H9 (cell line): ENCODE results near the gene LPCAT2. TPM values are rescaled to one million over a fixed set of nuclear protein-coding genes. Genes with fewer than 3 reads are reported as not detected.

Source experiments
- DNase-seq: peaks from one replicate; pipeline ENCODE4 v3.0.0-alpha.2; 2017
- H2AFZ ChIP-seq: one replicate; pipeline ENCODE4 v1.6.1; 2013; ENCODE audit warnings: mild to moderate bottlenecking, low read length, control low read depth, moderate library complexity
- H2AK5ac ChIP-seq: 2 replicates; pipeline ENCODE4 v1.6.1; 2013; ENCODE audit warnings: low read length, control low read depth, mixed read lengths; ENCODE audit not compliant: insufficient read length
- H2BK120ac ChIP-seq: one replicate; pipeline ENCODE4 v1.6.1; 2013; ENCODE audit warnings: low read depth, mild to moderate bottlenecking, low read length, control low read depth, inconsistent platforms; ENCODE audit not compliant: poor library complexity, severe bottlenecking
- H2BK12ac ChIP-seq: 2 replicates; pipeline ENCODE4 v1.6.1; 2013; ENCODE audit warnings: low read length, control low read depth, mixed read lengths, low read depth; ENCODE audit not compliant: insufficient read length
- H2BK15ac ChIP-seq: 2 replicates; pipeline ENCODE4 v1.6.1; 2013; ENCODE audit warnings: low read depth, low read length, control low read depth
- H2BK20ac ChIP-seq: one replicate; pipeline ENCODE4 v1.6.1; 2013; ENCODE audit warnings: low read depth, mild to moderate bottlenecking, low read length, control low read depth, inconsistent platforms; ENCODE audit not compliant: poor library complexity, severe bottlenecking
- H2BK5ac ChIP-seq: 2 replicates; pipeline ENCODE4 v1.6.1; 2013; ENCODE audit warnings: low read length, control low read depth, mixed read lengths; ENCODE audit not compliant: insufficient read length
- H3K14ac ChIP-seq: 2 replicates; pipeline ENCODE4 v1.6.1; 2013; ENCODE audit warnings: low read length, control low read depth; ENCODE audit not compliant: insufficient read depth
- H3K18ac ChIP-seq: 2 replicates; pipeline ENCODE4 v1.6.1; 2013; ENCODE audit warnings: low read depth, mild to moderate bottlenecking, mixed read lengths, low read length, control low read depth; ENCODE audit not compliant: insufficient read length
- H3K23ac ChIP-seq: 2 replicates; pipeline ENCODE4 v1.6.1; 2013; ENCODE audit warnings: low read length, control low read depth, mixed read lengths, low read depth; ENCODE audit not compliant: insufficient read length
- H3K23me2 ChIP-seq: 2 replicates; pipeline ENCODE4 v1.6.1; 2013; ENCODE audit warnings: low read depth, mild to moderate bottlenecking, mixed read lengths, low read length, control low read depth; ENCODE audit not compliant: insufficient read length, poor library complexity, severe bottlenecking
- H3K27ac ChIP-seq: 2 replicates; pipeline ENCODE4 v1.5.1; 2013; ENCODE audit warnings: low read length, control low read depth, mixed read lengths, low read depth; ENCODE audit not compliant: insufficient read length
- H3K27me3 ChIP-seq: 2 replicates; pipeline ENCODE4 v1.6.1; 2013; ENCODE audit warnings: low read length, control low read depth, inconsistent platforms; ENCODE audit not compliant: insufficient read depth
- H3K4ac ChIP-seq: 2 replicates; pipeline ENCODE4 v1.6.1; 2013; ENCODE audit warnings: low read depth, mild to moderate bottlenecking, control low read depth, inconsistent platforms, low read length, moderate library complexity
- H3K4me1 ChIP-seq: 2 replicates; pipeline ENCODE4 v1.6.1; 2013; ENCODE audit warnings: low read length, control low read depth, inconsistent platforms; ENCODE audit not compliant: insufficient read depth
- H3K4me2 ChIP-seq: 2 replicates; pipeline ENCODE4 v1.6.1; 2013; ENCODE audit warnings: low read length, control low read depth, mixed read lengths; ENCODE audit not compliant: insufficient read length, insufficient read depth
- H3K56ac ChIP-seq: 2 replicates; pipeline ENCODE4 v1.6.1; 2013; ENCODE audit warnings: low read depth, mild to moderate bottlenecking, mixed read lengths, low read length, control low read depth; ENCODE audit not compliant: insufficient read length
- H3K79me1 ChIP-seq: 2 replicates; pipeline ENCODE4 v1.6.1; 2013; ENCODE audit warnings: low read depth, mild to moderate bottlenecking, moderate library complexity, low read length, control low read depth, inconsistent platforms; ENCODE audit not compliant: insufficient read depth, poor library complexity, severe bottlenecking
- H3K79me2 ChIP-seq: 2 replicates; pipeline ENCODE4 v1.6.1; 2013; ENCODE audit warnings: low read length, control low read depth, inconsistent platforms; ENCODE audit not compliant: insufficient read depth
- H3K9ac ChIP-seq: 2 replicates; pipeline ENCODE4 v1.6.1; 2013; ENCODE audit warnings: low read length, control low read depth, mixed read lengths; ENCODE audit not compliant: insufficient read length; ENCODE audit errors: extremely low read depth
- H3K9me3 ChIP-seq: one replicate; pipeline ENCODE4 v1.6.1; 2013; ENCODE audit warnings: low read depth, low read length, inconsistent platforms; ENCODE audit not compliant: control insufficient read depth
- H3T11ph ChIP-seq: one replicate; pipeline ENCODE4 v1.6.1; 2013; ENCODE audit warnings: mild to moderate bottlenecking, low read length, control low read depth, inconsistent platforms
- H4K20me1 ChIP-seq: one replicate; pipeline ENCODE4 v1.6.1; 2013; ENCODE audit not compliant: control insufficient read depth, insufficient read length, insufficient read depth
- H4K5ac ChIP-seq: 2 replicates; pipeline ENCODE4 v1.6.1; 2013; ENCODE audit warnings: low read depth, mild to moderate bottlenecking, mixed read lengths, low read length, control low read depth; ENCODE audit not compliant: insufficient read length
- H4K8ac ChIP-seq: replicated peaks from 2 replicates; pipeline ENCODE4 v1.6.1; 2013; ENCODE audit warnings: low read length, control low read depth, mixed read lengths, low read depth; ENCODE audit not compliant: insufficient read length
- H4K91ac ChIP-seq: 2 replicates; pipeline ENCODE4 v1.6.1; 2013; ENCODE audit warnings: low read depth, mild to moderate bottlenecking, moderate library complexity, mixed read lengths, low read length, control low read depth; ENCODE audit not compliant: insufficient read length
- H3K27ac Mint-ChIP-seq, 3 experiments: 2 replicates in 2 of 3; 3 replicates in 1 of 3; pipeline ENCODE4 v1.8.0; 2020 to 2021; ENCODE audit warnings: mixed read lengths in 3 of 3, mild to moderate bottlenecking in 1 of 3, moderate library complexity in 1 of 3
- H3K27me3 Mint-ChIP-seq: 2 replicates; pipeline ENCODE4 v1.8.0; 2021; ENCODE audit warnings: low read depth, mild to moderate bottlenecking, moderate library complexity, mixed read lengths
- H3K36me3 Mint-ChIP-seq, 3 experiments: 2 replicates in 2 of 3; 3 replicates in 1 of 3; pipeline ENCODE4 v1.8.0; 2020 to 2021; ENCODE audit warnings: low read depth in 3 of 3, mixed read lengths in 3 of 3; ENCODE audit not compliant: insufficient read depth in 1 of 3
- H3K4me1 Mint-ChIP-seq, 2 experiments: 2 replicates each; pipeline ENCODE4 v1.8.0; 2020; ENCODE audit warnings: mixed read lengths in 2 of 2
- H3K4me3 Mint-ChIP-seq, 2 experiments: 2 replicates in 1 of 2; 3 replicates in 1 of 2; pipeline ENCODE4 v1.8.0; 2020 to 2021; ENCODE audit warnings: mild to moderate bottlenecking in 2 of 2, mixed read lengths in 2 of 2, moderate library complexity in 1 of 2
- H3K9me3 Mint-ChIP-seq, 2 experiments: 2 replicates in 1 of 2; 3 replicates in 1 of 2; pipeline ENCODE4 v1.8.0; 2020; ENCODE audit warnings: mild to moderate bottlenecking in 2 of 2, mixed read lengths in 2 of 2, moderate library complexity in 1 of 2
- total RNA-seq: library from RNA; stranded (reverse); gene quantifications from 2 replicates; pipeline ENCODE4 v1.2.1, GENCODE V29; 2021
- TF ChIP-seq, protein P1 (sequence below): fragments of 200-600 bp; sonication (generic); conservative IDR thresholded peaks from 3 replicates; pipeline ENCODE4 v1.8.0; 2021; ENCODE audit warnings: antibody characterized with exemption, mild to moderate bottlenecking

The LPCAT2 gene
- total RNA-seq, 1 experiment from 2014 or later = 2.8 TPM

- Histone ChIP-seq H2AFZ (no peak overlapping the region), H3K27ac (no peak overlapping the region), H3K18ac (no peak overlapping the region), H2BK20ac (no peak overlapping the region), H3K23ac (no peak overlapping the region), H3K9me3 (peaks cover 15% of the 10 kb centered on the region), H3K23me2 (no peaks in the 10 kb centered on the region), H3K79me1 (no peaks in the 10 kb centered on the region), H2BK12ac (no peak overlapping the region), H2AK5ac (no peak overlapping the region), H4K91ac (no peak overlapping the region), H2BK120ac (no peak overlapping the region), H3T11ph (no peak overlapping the region), H3K14ac (no peak overlapping the region), H3K27me3 (no peaks in the 10 kb centered on the region), H2BK5ac (no peak overlapping the region), H4K5ac (no peak overlapping the region), H3K4me2 (no peak overlapping the region), H4K8ac (no peak overlapping the region), H2BK15ac (no peak overlapping the region), H3K79me2 (no peaks in the 10 kb centered on the region), H3K56ac (no peak overlapping the region), H3K9ac (no peak overlapping the region), H4K20me1 (no peaks in the 10 kb centered on the region), H3K4ac (no peak overlapping the region), H3K4me1 (no peaks in the 10 kb centered on the region)
- Mint-ChIP-seq H3K27ac (no peak overlapping the region), H3K27me3 (peaks cover 6% of the 10 kb centered on the region), H3K4me3 (no peak overlapping the region), H3K9me3 (peaks cover 24 to 42% of the 10 kb centered on the region in 2 experiments), H3K36me3 (peaks cover 6 to 24% (median 8%) of the 10 kb centered on the region in 3 experiments), H3K4me1 (peaks cover 20 to 21% of the 10 kb centered on the region in 2 experiments)
- DNase-seq = no peak
- TF ChIP-seq, protein P1, sequence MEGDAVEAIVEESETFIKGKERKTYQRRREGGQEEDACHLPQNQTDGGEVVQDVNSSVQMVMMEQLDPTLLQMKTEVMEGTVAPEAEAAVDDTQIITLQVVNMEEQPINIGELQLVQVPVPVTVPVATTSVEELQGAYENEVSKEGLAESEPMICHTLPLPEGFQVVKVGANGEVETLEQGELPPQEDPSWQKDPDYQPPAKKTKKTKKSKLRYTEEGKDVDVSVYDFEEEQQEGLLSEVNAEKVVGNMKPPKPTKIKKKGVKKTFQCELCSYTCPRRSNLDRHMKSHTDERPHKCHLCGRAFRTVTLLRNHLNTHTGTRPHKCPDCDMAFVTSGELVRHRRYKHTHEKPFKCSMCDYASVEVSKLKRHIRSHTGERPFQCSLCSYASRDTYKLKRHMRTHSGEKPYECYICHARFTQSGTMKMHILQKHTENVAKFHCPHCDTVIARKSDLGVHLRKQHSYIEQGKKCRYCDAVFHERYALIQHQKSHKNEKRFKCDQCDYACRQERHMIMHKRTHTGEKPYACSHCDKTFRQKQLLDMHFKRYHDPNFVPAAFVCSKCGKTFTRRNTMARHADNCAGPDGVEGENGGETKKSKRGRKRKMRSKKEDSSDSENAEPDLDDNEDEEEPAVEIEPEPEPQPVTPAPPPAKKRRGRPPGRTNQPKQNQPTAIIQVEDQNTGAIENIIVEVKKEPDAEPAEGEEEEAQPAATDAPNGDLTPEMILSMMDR = no peak
These were observed 123.4 kb downstream of the LPCAT2 start for GRCh38 chr16:55632259-55632658.
